B cell (primary cell): ENCODE data around the gene AGTPBP1. TPM values are rescaled to one million over a fixed set of nuclear protein-coding genes. Genes with fewer than 3 reads are reported as not detected.

Experiments used
- ATAC-seq: fragments of 200-7000 bp; cut with Tn5 transposase; one replicate; pipeline ENCODE4 v1.10.0; 2021; ENCODE audit warnings: low read depth, mild to moderate bottlenecking, moderate number of reproducible peaks, moderate library complexity
- CTCF ChIA-PET: fragments of 350-600 bp; sonication (Branson Sonifier 250); formaldehyde crosslinking; loops from one replicate; lab custom pipeline; 2021; ENCODE audit warnings: antibody characterized with exemption, inconsistent platforms; lab: Charles Lee
- POLR2A ChIA-PET: fragments of 350-600 bp; sonication (Branson Sonifier 250); formaldehyde crosslinking; loops from one replicate; lab custom pipeline; 2021; ENCODE audit warnings: antibody characterized with exemption; lab: Charles Lee
- DNase-seq: peaks from one replicate; pipeline ENCODE4 v3.0.0; 2013
- H2AFZ ChIP-seq: 2 replicates; pipeline ENCODE4 v1.6.1; 2012; ENCODE audit warnings: mild to moderate bottlenecking, low read depth, low read length; ENCODE audit not compliant: insufficient read depth, poor library complexity, severe bottlenecking
- H3K27ac ChIP-seq, 2 donors: 1 replicate in 1 of 2; 2 replicates in 1 of 2; pipeline ENCODE4 v1.5.1; 2012 to 2013; ENCODE audit warnings: low read length in 2 of 2, mild to moderate bottlenecking in 2 of 2, moderate library complexity in 1 of 2
- H3K27me3 ChIP-seq, 4 experiments: fragments of 200-600 bp in 1 of 4; sonication (generic) in 1 of 4; replicated peaks in 1 of 4; 1 replicate in 2 of 4; 2 replicates in 2 of 4; pipeline versions ENCODE4 v1.6.1 to v1.7.0; 2013 to 2016; ENCODE audit warnings: low read length in 3 of 4, mild to moderate bottlenecking in 2 of 4, mixed read lengths in 1 of 4, moderate library complexity in 1 of 4; ENCODE audit not compliant: insufficient read depth in 4 of 4, control insufficient read depth in 3 of 4; ENCODE audit errors: control extremely low read depth in 1 of 4
- H3K36me3 ChIP-seq, 2 experiments: replicated peaks in 1 of 2; 1 replicate in 1 of 2; 2 replicates in 1 of 2; pipeline versions ENCODE4 v1.6.1 to v1.7.1; 2013; ENCODE audit warnings: low read length in 1 of 2; ENCODE audit not compliant: insufficient read depth in 2 of 2, control insufficient read depth in 1 of 2; ENCODE audit errors: control extremely low read depth in 1 of 2, extremely low read depth in 1 of 2
- H3K4me1 ChIP-seq, 2 donors: fragments of 200-600 bp in 1 of 2; sonication (generic) in 1 of 2; 1 replicate in 1 of 2; 2 replicates in 1 of 2; pipeline versions ENCODE4 v1.5.1 to v1.6.1; 2013 to 2017; ENCODE audit warnings: low read length in 2 of 2; ENCODE audit not compliant: control insufficient read depth in 2 of 2, insufficient read depth in 2 of 2
- H3K4me2 ChIP-seq: replicated peaks from 2 replicates; pipeline ENCODE3; 2012; ENCODE audit warnings: mild to moderate bottlenecking, low read depth, low read length; ENCODE audit not compliant: poor library complexity, severe bottlenecking
- H3K4me3 ChIP-seq, 5 experiments: fragments of 200-600 bp in 1 of 5; sonication (generic) in 1 of 5; 1 replicate in 3 of 5; 2 replicates in 2 of 5; pipeline versions ENCODE4 v1.5.1 to v1.7.0; 2011 to 2016; ENCODE audit warnings: low read length in 4 of 5, mild to moderate bottlenecking in 4 of 5, low read depth in 2 of 5, control low read depth in 1 of 5, moderate library complexity in 1 of 5; ENCODE audit not compliant: insufficient read depth in 1 of 5; ENCODE audit errors: control extremely low read depth in 1 of 5, extremely low read depth in 1 of 5
- H3K79me2 ChIP-seq: fragments of 200-600 bp; sonication (generic); one replicate; pipeline ENCODE4 v1.6.0; 2016; ENCODE audit warnings: low read length; ENCODE audit not compliant: control insufficient read depth, insufficient read depth
- H3K9ac ChIP-seq: fragments of 200-600 bp; sonication (generic); 2 replicates; pipeline ENCODE4 v1.6.1; 2017; ENCODE audit warnings: mild to moderate bottlenecking, low read length, moderate library complexity
- H3K9me3 ChIP-seq, 3 donors: one replicate each; pipeline versions ENCODE4 v1.6.1 to v1.7.1; 2013; ENCODE audit warnings: low read length in 2 of 3; ENCODE audit not compliant: control insufficient read depth in 2 of 3, insufficient read depth in 1 of 3; ENCODE audit errors: control extremely low read depth in 1 of 3
- H4K20me1 ChIP-seq: 2 replicates; pipeline ENCODE4 v1.6.0; 2012; ENCODE audit warnings: mild to moderate bottlenecking, low read length; ENCODE audit not compliant: insufficient read depth, control insufficient read depth, poor library complexity, severe bottlenecking
- H3K27ac Mint-ChIP-seq: one replicate; pipeline ENCODE4 v1.8.0; 2021; ENCODE audit warnings: mixed read lengths
- H3K27me3 Mint-ChIP-seq: one replicate; pipeline ENCODE4 v1.8.0; 2021; ENCODE audit warnings: mixed read lengths
- H3K4me1 Mint-ChIP-seq: one replicate; pipeline ENCODE4 v1.8.0; 2021; ENCODE audit warnings: mixed read lengths
- H3K4me3 Mint-ChIP-seq: one replicate; pipeline ENCODE4 v1.8.0; 2021; ENCODE audit warnings: mixed read lengths
- H3K9me3 Mint-ChIP-seq: one replicate; pipeline ENCODE4 v1.8.0; 2022; ENCODE audit warnings: mixed read lengths; ENCODE audit not compliant: insufficient read depth
- CTCF ChIP-seq: fragments of 200-600 bp; IDR thresholded peaks from one replicate; pipeline ENCODE4 v1.8.0; 2022; ENCODE audit warnings: antibody characterized with exemption, mild to moderate bottlenecking
- EZH2 ChIP-seq: IDR thresholded peaks from 2 replicates; pipeline ENCODE4 v1.6.1; 2012; ENCODE audit warnings: borderline replicate concordance, low read depth, mild to moderate bottlenecking, moderate library complexity, low read length; ENCODE audit not compliant: insufficient read depth, poor library complexity, severe bottlenecking
- WGBS: methylation state at CpG from one replicate; pipeline ENCODE4 v1.1.5; 2013; ENCODE audit warnings: missing lambda C conversion rate; ENCODE audit not compliant: insufficient coverage; 5-methylcytosine and 5-hydroxymethylcytosine counted together
- intact Hi-C: fragments of 100-400 bp; cut with micrococcal nuclease; formaldehyde crosslinking; loops from one replicate; pipeline ENCODE4 v1.10.0; 2022
- polyA plus RNA-seq: library from polyadenylated mRNA; depleted of rRNA; stranded (reverse); fragments of >200 nt; gene quantifications from 2 replicates; pipeline ENCODE4 v1.2.3, GENCODE V29; 2012
- total RNA-seq, 2 donors: library from RNA; stranded (reverse); fragments of 120-200 nt in 1 of 2; gene quantifications; 1 replicate in 1 of 2; 2 replicates in 1 of 2; pipeline versions ENCODE4 v1.2.3 to v1.2.4, GENCODE V29; 2013 to 2022

Gene AGTPBP1
- total and polyA plus RNA-seq, 2 donors (not counting 1 experiment from before 2014, with no cell fraction given), result 7.5 to 33.1 TPM

GRCh38 chr9:85541876-85542275 lies 199.9 kb downstream of the AGTPBP1 start:
- Histone ChIP-seq H3K79me2 (no peaks in the 10 kb centered on the region), H4K20me1 (no peaks in the 10 kb centered on the region), H3K27ac (no peak overlapping the region), H3K4me1 (no peaks in the 10 kb centered on the region), H3K4me3 (no peak overlapping the region), H3K4me2 (no peak overlapping the region), H3K9me3 (no peaks in the 10 kb centered on the region), H3K27me3 (no peaks in the 10 kb centered on the region), H3K9ac (no peak overlapping the region), H3K36me3 (peaks cover 0 to 1% of the 10 kb centered on the region in 2 experiments), H2AFZ (no peak overlapping the region)
- no peak for ATAC-seq
- Mint-ChIP-seq H3K4me3 (no peak overlapping the region), H3K9me3 (no peaks in the 10 kb centered on the region), H3K27me3 (no peaks in the 10 kb centered on the region), H3K27ac (no peak overlapping the region), H3K4me1 (no peaks in the 10 kb centered on the region)
- ChIA-PET POLR2A (no interaction called here), CTCF (no interaction called here)
- intact Hi-C loops, result no loop called here
- DNase-seq, result no peak
- TF ChIP-seq EZH2, result no peak
- no peak for TF ChIP-seq CTCF
- WGBS, result 92% methylated on average over 2 of the region's 4 CpGs

- Histone ChIP-seq H3K79me2 (no peaks in the 10 kb centered on the region), H3K4me2 (no peak overlapping the region), H3K36me3 (no peaks in the 10 kb centered on the region), H4K20me1 (no peaks in the 10 kb centered on the region), H2AFZ (no peak overlapping the region), H3K27ac (no peak overlapping the region), H3K9ac (no peak overlapping the region), H3K27me3 (no peaks in the 10 kb centered on the region), H3K9me3 (no peaks in the 10 kb centered on the region), H3K4me1 (no peaks in the 10 kb centered on the region), H3K4me3 (no peak overlapping the region)
- no peak for ATAC-seq
- intact Hi-C loops, result no loop called here
- TF ChIP-seq EZH2, result no peak
- TF ChIP-seq CTCF, result no peak
- 92% methylated on average over 4 of the region's 6 CpGs for WGBS
- H3K4me1 Mint-ChIP-seq, result no peaks in the 10 kb centered on the region
- no peaks in the 10 kb centered on the region for H3K9me3 Mint-ChIP-seq
- H3K27me3 Mint-ChIP-seq, result no peaks in the 10 kb centered on the region
- no peak overlapping the region for H3K27ac Mint-ChIP-seq
- ChIA-PET POLR2A (no interaction called here), CTCF (no interaction called here)
- H3K4me3 Mint-ChIP-seq, result no peak overlapping the region
- DNase-seq, result no peak
Observed at GRCh38 chr9:85536514-85536913, 205.2 kb downstream of the AGTPBP1 start.
